Epithelial cell of prostate (primary cell): ENCODE measurements around the gene HIVEP2.

ENCODE experiments used
- DNase-seq: peaks from one replicate; pipeline ENCODE4 v3.0.0-alpha.2; 2011; ENCODE audit warnings: low read depth, low spot score
- H3K27ac ChIP-seq: fragments of 450-650 bp; 2 replicates; pipeline ENCODE4 v1.5.1; 2017; ENCODE audit warnings: mild to moderate bottlenecking

The HIVEP2 gene

DNA sequence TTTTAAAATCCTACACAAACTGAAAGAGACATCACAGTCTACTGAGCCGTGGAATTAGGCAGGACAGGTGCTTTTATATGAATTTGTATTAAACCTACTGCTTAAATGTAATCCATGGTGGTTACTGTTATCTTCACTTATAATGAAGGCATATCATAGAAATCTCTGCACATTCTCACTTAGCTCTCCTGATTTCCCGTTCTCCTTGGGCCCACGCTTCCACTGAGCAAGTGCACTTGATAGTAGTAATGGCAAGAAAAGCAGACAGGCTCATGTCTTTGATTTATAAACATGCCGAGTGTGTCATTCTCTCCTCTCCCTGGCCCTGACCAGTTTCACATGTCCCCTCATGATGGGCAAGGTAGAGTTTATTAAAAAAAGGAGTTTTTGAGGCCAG lies 186.3 kb downstream of the HIVEP2 start:
- no peak for DNase-seq
- no peak overlapping the region for H3K27ac ChIP-seq

DNA sequence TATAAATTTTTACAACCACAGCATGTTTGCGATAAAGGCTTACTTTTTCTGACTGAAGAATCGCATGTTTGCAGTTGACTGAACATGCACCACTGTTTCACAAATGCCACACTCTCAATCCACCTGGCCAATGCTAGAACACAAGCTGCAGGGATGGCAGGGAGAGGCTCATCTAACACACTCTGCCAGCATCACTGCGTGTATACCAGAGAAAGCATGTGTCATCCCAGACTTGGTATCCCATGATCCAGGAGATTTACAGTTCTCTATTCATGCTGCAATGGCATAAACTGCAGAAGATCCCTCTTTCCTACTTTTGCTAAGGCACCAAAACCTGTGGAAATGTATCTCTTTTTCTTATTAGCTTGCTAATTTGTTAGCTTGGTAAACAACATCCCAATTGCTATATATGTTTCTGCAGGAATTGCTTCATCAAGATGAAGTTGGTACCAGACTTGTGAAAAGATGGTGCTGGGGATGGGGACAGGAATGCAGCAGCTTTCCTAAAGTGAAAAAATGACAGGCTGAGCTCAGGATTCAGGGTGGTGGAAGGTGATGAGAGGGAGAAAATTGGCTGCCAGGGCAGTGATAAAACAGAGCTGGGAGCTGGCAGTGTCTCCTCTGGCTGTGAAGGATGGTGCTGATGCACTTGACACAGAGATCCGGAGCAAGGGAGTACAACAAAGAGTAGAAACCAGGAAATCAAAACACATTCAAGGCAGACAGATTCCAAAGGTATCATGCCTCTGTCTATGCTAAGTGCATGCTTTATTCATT lies 186.9 kb downstream of the HIVEP2 start:
- DNase-seq, result no peak

GRCh38 chr6:142756215-142756630 lies 188.8 kb downstream of the HIVEP2 start:
- peak; percentile 18 for DNase-seq

More for the DNA sequence above, 186.9 kb downstream of the HIVEP2 start:
- H3K27ac ChIP-seq, result no peak overlapping the region

GRCh38 chr6:142753196-142753595 lies 191.8 kb downstream of the HIVEP2 start:
- DNase-seq, result no peak
- no peak overlapping the region for H3K27ac ChIP-seq

More at GRCh38 chr6:142756215-142756630, 188.8 kb downstream of the HIVEP2 start:
- no peak overlapping the region for H3K27ac ChIP-seq

DNA sequence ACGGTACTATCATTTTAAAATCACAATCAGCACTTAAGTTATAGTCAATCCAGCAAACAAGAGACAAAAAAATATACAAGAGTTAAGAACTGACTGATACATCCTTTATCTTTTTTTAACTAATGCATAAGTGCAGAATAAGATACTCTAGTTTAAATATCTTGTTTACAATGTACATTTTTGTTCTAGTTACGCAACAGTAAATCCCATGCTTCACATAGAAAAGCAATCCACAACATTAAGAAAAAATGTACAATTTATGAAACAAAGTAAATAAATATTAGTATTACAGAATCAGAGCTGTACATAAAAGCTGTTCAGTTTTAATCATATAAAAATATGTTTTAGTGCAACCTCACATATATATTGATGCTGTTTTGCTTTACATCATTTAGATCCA lies 192.6 kb downstream of the HIVEP2 start:
- no peak for DNase-seq
- H3K27ac ChIP-seq, result no peak overlapping the region

GRCh38 chr6:142751452-142751851 lies 193.5 kb downstream of the HIVEP2 start:
- no peak for DNase-seq
- H3K27ac ChIP-seq, result no peak overlapping the region

- no peak overlapping the region for H3K27ac ChIP-seq
Measured at GRCh38 chr6:142750998-142751397, 194.0 kb downstream of the HIVEP2 start.

DNA sequence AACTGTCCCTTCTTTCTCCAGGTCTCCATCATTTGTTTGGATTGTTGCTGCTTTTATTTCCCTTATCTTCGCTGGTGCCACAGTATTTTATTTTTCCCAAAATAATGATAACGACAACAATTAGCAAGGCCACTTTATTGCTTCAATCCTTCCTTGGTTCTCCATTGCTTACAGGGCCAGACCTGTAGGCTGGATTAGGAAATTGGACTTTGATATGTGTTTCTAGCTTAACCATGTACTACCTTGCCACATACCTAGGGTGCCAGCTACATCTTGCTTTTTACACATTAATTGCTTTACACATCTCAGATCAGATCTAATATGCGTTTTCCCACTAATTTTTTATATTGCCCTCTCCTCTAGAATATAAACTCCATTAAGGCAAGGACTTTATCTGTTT lies 195.4 kb downstream of the HIVEP2 start:
- H3K27ac ChIP-seq, result no peak overlapping the region
- no peak for DNase-seq

More at GRCh38 chr6:142750998-142751397, 194.0 kb downstream of the HIVEP2 start:
- DNase-seq, result no peak

DNA sequence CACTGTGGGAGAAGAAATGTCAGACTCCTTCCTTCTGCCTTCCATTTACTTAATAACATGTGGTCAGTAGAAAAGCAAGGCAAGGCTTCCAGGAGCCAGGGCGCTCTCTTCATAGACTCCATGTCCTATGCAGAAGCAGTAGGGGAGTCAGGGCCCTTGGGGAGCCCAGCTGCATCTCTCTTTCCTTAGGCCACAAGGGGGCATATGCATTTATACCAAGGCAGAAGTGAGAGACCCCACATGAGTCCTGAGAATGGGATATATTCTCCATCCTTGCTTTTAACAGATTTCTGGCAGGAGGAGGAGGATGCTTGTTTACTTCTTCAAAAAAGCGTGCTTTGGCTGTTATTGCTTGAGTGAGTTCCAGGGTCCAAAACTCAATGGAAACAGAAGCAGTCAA lies 198.5 kb downstream of the HIVEP2 start:
- no peak for DNase-seq
- H3K27ac ChIP-seq, result no peak overlapping the region

DNA sequence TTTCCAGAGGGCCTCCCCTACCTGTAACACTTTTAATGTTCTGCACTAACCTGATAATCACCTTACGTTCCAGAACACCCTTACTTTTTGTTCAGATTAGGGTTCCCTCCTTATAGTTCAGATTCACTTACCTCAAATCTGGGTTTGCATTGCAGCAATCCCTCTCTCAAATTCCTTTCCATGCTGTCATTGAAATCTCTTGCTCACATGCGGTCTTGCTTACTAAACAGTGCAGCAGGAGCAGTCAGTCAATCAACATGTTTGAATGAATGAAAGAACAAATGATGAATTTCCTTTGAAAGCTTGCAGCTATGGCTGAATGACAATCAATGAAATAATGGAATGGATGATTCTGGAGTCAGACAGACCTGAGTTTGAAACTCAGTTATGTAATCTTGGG lies 200.1 kb downstream of the HIVEP2 start:
- no peak overlapping the region for H3K27ac ChIP-seq
- peak; percentile 6 for DNase-seq

GRCh38 chr6:142740449-142740848 lies 204.5 kb downstream of the HIVEP2 start:
- H3K27ac ChIP-seq, result no peak overlapping the region
- no peak for DNase-seq

DNA sequence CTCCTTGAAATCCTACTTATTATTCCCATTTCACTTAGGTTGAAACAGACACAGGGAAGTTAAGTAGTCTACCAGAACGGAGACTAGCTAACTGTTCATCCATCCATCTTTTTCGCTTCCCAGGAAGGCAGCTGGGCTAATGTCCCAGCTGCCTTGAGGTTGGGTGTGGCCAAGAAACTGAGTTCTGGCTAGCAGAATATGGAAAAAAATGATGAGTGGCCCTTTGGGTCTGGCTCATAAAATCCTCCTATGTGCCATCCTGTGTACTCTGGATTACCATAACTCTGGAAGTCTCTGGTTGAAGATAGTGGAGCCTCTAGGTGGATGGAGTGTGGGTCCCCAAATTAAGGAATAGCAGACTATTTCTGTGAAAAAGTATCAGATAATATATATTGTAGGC lies 206.2 kb downstream of the HIVEP2 start:
- no peak overlapping the region for H3K27ac ChIP-seq
- DNase-seq, result no peak

DNA sequence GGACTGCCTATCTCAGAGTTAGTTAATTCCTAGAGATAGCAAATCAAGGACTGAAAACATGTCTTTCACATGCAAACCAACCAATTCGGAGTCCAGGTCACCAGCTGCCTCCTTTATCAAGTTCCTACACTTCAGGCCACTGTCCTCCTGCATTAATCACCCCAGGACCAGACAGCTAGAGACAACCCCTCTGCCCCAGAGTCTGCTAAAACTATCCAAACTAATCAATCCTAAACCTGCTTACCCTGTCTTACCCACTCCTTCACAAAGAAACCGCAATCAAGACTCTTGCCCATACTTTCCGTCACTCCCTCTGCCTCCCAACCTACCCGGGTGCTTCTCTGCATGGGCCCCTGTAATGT lies 207.0 kb downstream of the HIVEP2 start:
- no peak overlapping the region for H3K27ac ChIP-seq
- DNase-seq, result no peak

- no peak overlapping the region for H3K27ac ChIP-seq
- DNase-seq, result no peak
Measured at GRCh38 chr6:142737368-142738034, 207.5 kb downstream of the HIVEP2 start.

GRCh38 chr6:142735204-142735603 lies 209.8 kb downstream of the HIVEP2 start:
- no peak for DNase-seq
- H3K27ac ChIP-seq, result no peak overlapping the region

- no peak for DNase-seq
- no peak overlapping the region for H3K27ac ChIP-seq
Measured at GRCh38 chr6:142732790-142733189, 212.2 kb downstream of the HIVEP2 start.

- H3K27ac ChIP-seq, result no peak overlapping the region
- DNase-seq, result peak; percentile 22
Measured at GRCh38 chr6:142731611-142732010, 213.4 kb downstream of the HIVEP2 start.

DNA sequence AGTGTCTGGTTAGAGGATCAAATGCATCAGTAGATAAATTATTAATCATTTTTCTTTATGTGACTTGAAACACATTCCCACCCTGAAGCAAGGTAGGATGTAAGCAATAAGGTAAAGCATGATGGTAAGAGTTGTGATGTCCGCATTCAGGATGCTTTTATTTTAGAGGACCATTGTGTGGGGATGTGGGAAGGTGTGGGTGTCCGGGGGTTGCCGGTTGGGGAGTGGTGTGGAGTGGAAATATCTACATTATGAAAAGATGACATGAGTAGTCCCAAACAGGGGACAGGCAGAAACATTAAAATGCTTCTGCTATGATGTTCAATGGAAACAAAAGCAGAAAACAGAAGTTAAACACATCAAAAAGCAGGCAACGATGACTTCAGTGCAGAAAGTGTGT lies 215.4 kb downstream of the HIVEP2 start:
- no peak overlapping the region for H3K27ac ChIP-seq
- DNase-seq, result no peak

- H3K27ac ChIP-seq, result no peak overlapping the region
- DNase-seq, result no peak
Measured at GRCh38 chr6:142728910-142729481, 216.0 kb downstream of the HIVEP2 start.

DNA sequence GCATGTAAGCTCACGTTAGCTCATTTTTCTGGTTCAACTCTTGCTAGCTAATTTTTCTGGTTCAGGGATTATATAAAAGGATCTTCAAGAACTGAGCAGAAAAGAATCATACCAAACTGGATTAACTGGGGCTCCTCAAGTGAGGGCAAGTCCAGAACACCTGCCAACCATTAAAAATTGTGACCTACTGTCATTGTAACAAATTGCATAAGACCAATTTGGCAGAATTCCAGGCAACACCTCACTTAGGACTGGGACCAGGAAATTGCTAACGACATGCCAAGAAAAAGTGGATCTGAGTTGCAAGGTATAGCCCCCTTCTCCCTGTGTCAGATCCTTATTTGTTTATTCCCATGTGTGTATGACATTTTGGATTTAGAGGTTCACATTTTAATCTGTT lies 216.6 kb downstream of the HIVEP2 start:
- DNase-seq, result peak; percentile 34
- no peak overlapping the region for H3K27ac ChIP-seq

DNA sequence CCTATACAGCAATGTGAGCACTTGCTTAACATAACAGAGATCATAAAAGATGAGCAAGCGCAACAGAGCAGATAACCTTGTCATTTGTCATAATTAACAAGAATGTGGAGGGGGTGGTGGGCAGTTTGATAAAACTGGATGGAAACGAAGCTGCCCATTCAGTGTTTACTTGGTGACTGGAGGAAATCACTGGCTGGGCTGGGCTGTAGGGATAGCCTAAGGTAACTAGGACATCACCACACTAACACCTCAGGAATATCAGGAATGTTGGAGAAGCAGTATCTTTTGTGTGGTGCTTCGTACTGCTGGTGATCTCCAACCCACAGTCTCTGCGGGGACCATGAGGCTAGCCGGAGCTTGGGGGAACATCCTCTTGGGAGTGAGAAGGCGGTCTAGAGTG lies 218.4 kb downstream of the HIVEP2 start:
- DNase-seq, result no peak

More for the DNA sequence above, 218.4 kb downstream of the HIVEP2 start:
- H3K27ac ChIP-seq, result no peak overlapping the region
